Measurements from ENCODE around the gene CDAN1.

- TF ChIP-seq POLR2AphosphoS5 (IDR thresholded peaks at IDR 0.05; ENCODE audit: low read depth): no peak; the same call in 1 of the 2 replicates
- TF ChIP-seq CTCF (IDR thresholded peaks at IDR 0.05; ENCODE audit: insufficient read depth, low read length): no peak
- no peak for TF ChIP-seq REST (IDR thresholded peaks at IDR 0.05; ENCODE audit: insufficient replicate concordance, low read depth)
- TF ChIP-seq SPI1 (IDR thresholded peaks at IDR 0.05; ENCODE audit: borderline replicate concordance, low read depth): no peak
- no peak for TF ChIP-seq GABPA (IDR thresholded peaks at IDR 0.05; ENCODE audit: low read depth)
These were observed at the start of gene CDAN1 for GRCh38 chr15:42736793-42737528.
